H9 (cell line): ENCODE results near the gene ISG15. TPM values are rescaled to one million over a fixed set of nuclear protein-coding genes. Genes with fewer than 3 reads are reported as not detected.

Experiments
- DNase-seq: peaks from one replicate; pipeline ENCODE4 v3.0.0-alpha.2; 2017
- H2AFZ ChIP-seq: one replicate; pipeline ENCODE4 v1.6.1; 2013; ENCODE audit warnings: mild to moderate bottlenecking, low read length, control low read depth, moderate library complexity
- H2AK5ac ChIP-seq: 2 replicates; pipeline ENCODE4 v1.6.1; 2013; ENCODE audit warnings: low read length, control low read depth, mixed read lengths; ENCODE audit not compliant: insufficient read length
- H2BK120ac ChIP-seq: one replicate; pipeline ENCODE4 v1.6.1; 2013; ENCODE audit warnings: low read depth, mild to moderate bottlenecking, low read length, control low read depth, inconsistent platforms; ENCODE audit not compliant: poor library complexity, severe bottlenecking
- H2BK12ac ChIP-seq: 2 replicates; pipeline ENCODE4 v1.6.1; 2013; ENCODE audit warnings: low read length, control low read depth, mixed read lengths, low read depth; ENCODE audit not compliant: insufficient read length
- H2BK15ac ChIP-seq: 2 replicates; pipeline ENCODE4 v1.6.1; 2013; ENCODE audit warnings: low read depth, low read length, control low read depth
- H2BK20ac ChIP-seq: one replicate; pipeline ENCODE4 v1.6.1; 2013; ENCODE audit warnings: low read depth, mild to moderate bottlenecking, low read length, control low read depth, inconsistent platforms; ENCODE audit not compliant: poor library complexity, severe bottlenecking
- H2BK5ac ChIP-seq: 2 replicates; pipeline ENCODE4 v1.6.1; 2013; ENCODE audit warnings: low read length, control low read depth, mixed read lengths; ENCODE audit not compliant: insufficient read length
- H3K14ac ChIP-seq: 2 replicates; pipeline ENCODE4 v1.6.1; 2013; ENCODE audit warnings: low read length, control low read depth; ENCODE audit not compliant: insufficient read depth
- H3K18ac ChIP-seq: 2 replicates; pipeline ENCODE4 v1.6.1; 2013; ENCODE audit warnings: low read depth, mild to moderate bottlenecking, mixed read lengths, low read length, control low read depth; ENCODE audit not compliant: insufficient read length
- H3K23ac ChIP-seq: 2 replicates; pipeline ENCODE4 v1.6.1; 2013; ENCODE audit warnings: low read length, control low read depth, mixed read lengths, low read depth; ENCODE audit not compliant: insufficient read length
- H3K23me2 ChIP-seq: 2 replicates; pipeline ENCODE4 v1.6.1; 2013; ENCODE audit warnings: low read depth, mild to moderate bottlenecking, mixed read lengths, low read length, control low read depth; ENCODE audit not compliant: insufficient read length, poor library complexity, severe bottlenecking
- H3K27ac ChIP-seq: 2 replicates; pipeline ENCODE4 v1.5.1; 2013; ENCODE audit warnings: low read length, control low read depth, mixed read lengths, low read depth; ENCODE audit not compliant: insufficient read length
- H3K27me3 ChIP-seq: 2 replicates; pipeline ENCODE4 v1.6.1; 2013; ENCODE audit warnings: low read length, control low read depth, inconsistent platforms; ENCODE audit not compliant: insufficient read depth
- H3K4ac ChIP-seq: 2 replicates; pipeline ENCODE4 v1.6.1; 2013; ENCODE audit warnings: low read depth, mild to moderate bottlenecking, control low read depth, inconsistent platforms, low read length, moderate library complexity
- H3K4me1 ChIP-seq: 2 replicates; pipeline ENCODE4 v1.6.1; 2013; ENCODE audit warnings: low read length, control low read depth, inconsistent platforms; ENCODE audit not compliant: insufficient read depth
- H3K4me2 ChIP-seq: 2 replicates; pipeline ENCODE4 v1.6.1; 2013; ENCODE audit warnings: low read length, control low read depth, mixed read lengths; ENCODE audit not compliant: insufficient read length, insufficient read depth
- H3K56ac ChIP-seq: 2 replicates; pipeline ENCODE4 v1.6.1; 2013; ENCODE audit warnings: low read depth, mild to moderate bottlenecking, mixed read lengths, low read length, control low read depth; ENCODE audit not compliant: insufficient read length
- H3K79me1 ChIP-seq: 2 replicates; pipeline ENCODE4 v1.6.1; 2013; ENCODE audit warnings: low read depth, mild to moderate bottlenecking, moderate library complexity, low read length, control low read depth, inconsistent platforms; ENCODE audit not compliant: insufficient read depth, poor library complexity, severe bottlenecking
- H3K79me2 ChIP-seq: 2 replicates; pipeline ENCODE4 v1.6.1; 2013; ENCODE audit warnings: low read length, control low read depth, inconsistent platforms; ENCODE audit not compliant: insufficient read depth
- H3K9ac ChIP-seq: 2 replicates; pipeline ENCODE4 v1.6.1; 2013; ENCODE audit warnings: low read length, control low read depth, mixed read lengths; ENCODE audit not compliant: insufficient read length; ENCODE audit errors: extremely low read depth
- H3K9me3 ChIP-seq: one replicate; pipeline ENCODE4 v1.6.1; 2013; ENCODE audit warnings: low read depth, low read length, inconsistent platforms; ENCODE audit not compliant: control insufficient read depth
- H3T11ph ChIP-seq: one replicate; pipeline ENCODE4 v1.6.1; 2013; ENCODE audit warnings: mild to moderate bottlenecking, low read length, control low read depth, inconsistent platforms
- H4K20me1 ChIP-seq: one replicate; pipeline ENCODE4 v1.6.1; 2013; ENCODE audit not compliant: control insufficient read depth, insufficient read length, insufficient read depth
- H4K5ac ChIP-seq: 2 replicates; pipeline ENCODE4 v1.6.1; 2013; ENCODE audit warnings: low read depth, mild to moderate bottlenecking, mixed read lengths, low read length, control low read depth; ENCODE audit not compliant: insufficient read length
- H4K8ac ChIP-seq: replicated peaks from 2 replicates; pipeline ENCODE4 v1.6.1; 2013; ENCODE audit warnings: low read length, control low read depth, mixed read lengths, low read depth; ENCODE audit not compliant: insufficient read length
- H4K91ac ChIP-seq: 2 replicates; pipeline ENCODE4 v1.6.1; 2013; ENCODE audit warnings: low read depth, mild to moderate bottlenecking, moderate library complexity, mixed read lengths, low read length, control low read depth; ENCODE audit not compliant: insufficient read length
- H3K27ac Mint-ChIP-seq, 3 experiments: 2 replicates in 2 of 3; 3 replicates in 1 of 3; pipeline ENCODE4 v1.8.0; 2020 to 2021; ENCODE audit warnings: mixed read lengths in 3 of 3, mild to moderate bottlenecking in 1 of 3, moderate library complexity in 1 of 3
- H3K27me3 Mint-ChIP-seq: 2 replicates; pipeline ENCODE4 v1.8.0; 2021; ENCODE audit warnings: low read depth, mild to moderate bottlenecking, moderate library complexity, mixed read lengths
- H3K36me3 Mint-ChIP-seq, 3 experiments: 2 replicates in 2 of 3; 3 replicates in 1 of 3; pipeline ENCODE4 v1.8.0; 2020 to 2021; ENCODE audit warnings: low read depth in 3 of 3, mixed read lengths in 3 of 3; ENCODE audit not compliant: insufficient read depth in 1 of 3
- H3K4me1 Mint-ChIP-seq, 2 experiments: 2 replicates each; pipeline ENCODE4 v1.8.0; 2020; ENCODE audit warnings: mixed read lengths in 2 of 2
- H3K4me3 Mint-ChIP-seq, 2 experiments: 2 replicates in 1 of 2; 3 replicates in 1 of 2; pipeline ENCODE4 v1.8.0; 2020 to 2021; ENCODE audit warnings: mild to moderate bottlenecking in 2 of 2, mixed read lengths in 2 of 2, moderate library complexity in 1 of 2
- H3K9me3 Mint-ChIP-seq, 2 experiments: 2 replicates in 1 of 2; 3 replicates in 1 of 2; pipeline ENCODE4 v1.8.0; 2020; ENCODE audit warnings: mild to moderate bottlenecking in 2 of 2, mixed read lengths in 2 of 2, moderate library complexity in 1 of 2
- CTCF ChIP-seq: fragments of 200-600 bp; sonication (generic); conservative IDR thresholded peaks from 3 replicates; pipeline ENCODE4 v1.8.0; 2021; ENCODE audit warnings: antibody characterized with exemption, mild to moderate bottlenecking
- whole genome bisulfite sequencing: extraction: QIAGEN DNeasy Blood & Tissue Kit; methylation state at CpG from one replicate; pipeline ENCODE4 v1.1.7; 2013; ENCODE audit warnings: missing lambda C conversion rate, low lambda C conversion rate, mixed read lengths; ENCODE audit not compliant: insufficient read length; ENCODE audit errors: extremely low coverage; 5-methylcytosine and 5-hydroxymethylcytosine counted together
- total RNA-seq: library from RNA; stranded (reverse); gene quantifications from 2 replicates; pipeline ENCODE4 v1.2.1, GENCODE V29; 2021

Gene ISG15
- total RNA-seq, 1 experiment from 2014 or later = 39.7 TPM

GRCh38 chr1:970242-970972 lies 42.9 kb upstream of the ISG15 start:
- Histone ChIP-seq H3K23me2 (peaks cover 9% of the 10 kb centered on the region), H2AK5ac (no peak overlapping the region), H3K56ac (no peak overlapping the region), H3K4ac (no peak overlapping the region), H2BK12ac (no peak overlapping the region), H3K9ac (no peak overlapping the region), H4K5ac (no peak overlapping the region), H3K18ac (no peak overlapping the region), H4K8ac (no peak overlapping the region), H2BK5ac (no peak overlapping the region), H3K79me2 (no peaks in the 10 kb centered on the region), H4K91ac (no peak overlapping the region), H2AFZ (no peak overlapping the region), H2BK120ac (no peak overlapping the region), H3K9me3 (no peaks in the 10 kb centered on the region), H3K23ac (no peak overlapping the region), H4K20me1 (no peaks in the 10 kb centered on the region), H3K14ac (no peak overlapping the region; the same call in 1 of the 2 replicates), H2BK15ac (no peak overlapping the region), H3K4me1 (no peaks in the 10 kb centered on the region), H3K79me1 (no peaks in the 10 kb centered on the region), H3K27me3 (peaks cover 11% of the 10 kb centered on the region; the same call in 1 of the 2 replicates), H3K27ac (no peak overlapping the region), H3T11ph (no peak overlapping the region), H3K4me2 (no peak overlapping the region), H2BK20ac (no peak overlapping the region)
- H3K4me3 Mint-ChIP-seq = no peak overlapping the region
- peaks cover 3 to 4% of the 10 kb centered on the region in 2 experiments; a peak in 3 of 5 replicates for H3K9me3 Mint-ChIP-seq
- no peak overlapping the region for H3K27ac Mint-ChIP-seq
- no CpG with 5 or more reads among the region's 33 CpGs for WGBS
- DNase-seq = peak; percentile 74
- peaks cover 0 to 3% of the 10 kb centered on the region in 2 experiments; a peak in 2 of 4 replicates for H3K4me1 Mint-ChIP-seq
- peaks cover 0 to 3% (median 3%) of the 10 kb centered on the region in 3 experiments; a peak in 2 of 7 replicates for H3K36me3 Mint-ChIP-seq
- peaks cover 61% of the 10 kb centered on the region for H3K27me3 Mint-ChIP-seq
- TF ChIP-seq CTCF = no peak
